ENCODE data around the gene CNTN1. TPM values are rescaled to one million over a fixed set of nuclear protein-coding genes. Genes with fewer than 3 reads are reported as not detected.

CNTN1 gene
- total and polyA plus RNA-seq, 9 of the 15 experiments (the other 6 are each of a cell fraction or from before 2014, with no cell fraction given): 0.16 TPM; not detected in 8

DNA sequence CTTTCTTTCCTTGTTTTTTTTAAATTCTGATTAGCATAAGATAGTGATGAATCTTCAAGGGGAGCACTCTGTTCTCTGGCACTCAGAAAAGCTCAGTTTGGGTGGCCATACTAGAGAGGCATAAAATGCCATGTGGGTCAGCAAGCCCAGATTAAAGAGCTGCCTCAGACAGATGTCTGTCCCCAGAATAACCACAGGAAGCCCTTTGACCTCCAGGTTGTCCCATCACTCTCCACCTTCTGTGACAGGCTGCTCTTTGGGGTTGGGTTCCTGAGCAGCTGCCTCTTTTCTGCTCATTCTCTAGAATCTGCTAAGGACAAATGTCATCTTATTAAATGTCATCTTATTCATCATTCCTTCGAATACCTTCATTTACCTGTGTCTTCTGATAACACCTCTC is 399.9 kb downstream of the CNTN1 start:
- no peak for ATAC-seq

More for the DNA sequence above, 399.9 kb downstream of the CNTN1 start:
- Histone ChIP-seq H3K9me3 (replicated peaks; ENCODE audit: control insufficient read depth, insufficient read depth, low read depth, low read length) (no peaks in the 10 kb centered on the region; the same call in 1 of the 2 replicates), H3K27ac (ENCODE audit: extremely low read depth, low read depth, low read length) (no peak overlapping the region), H3K9ac (ENCODE audit: insufficient read depth in 1 of 2, low read depth in 2 of 2, low read length in 2 of 2) (no peak overlapping the region), H3K27me3 (ENCODE audit: control insufficient read depth in 2 of 2, insufficient read depth in 2 of 2, low read length in 2 of 2) (no peaks in the 10 kb centered on the region), H3K79me2 (ENCODE audit: control insufficient read depth, insufficient read depth, low read length) (no peaks in the 10 kb centered on the region), H3K4me1 (replicated peaks in 1 of 2; ENCODE audit: control insufficient read depth in 2 of 2, insufficient read depth in 2 of 2, low read length in 2 of 2) (no peaks in the 10 kb centered on the region), H4K20me1 (replicated peaks; ENCODE audit: control insufficient read depth, insufficient read depth, low read length) (no peaks in the 10 kb centered on the region), H3K4me2 (ENCODE audit: insufficient read depth, low read length) (no peak overlapping the region), H3K36me3 (ENCODE audit: control insufficient read depth, insufficient read depth, low read length) (no peaks in the 10 kb centered on the region), H2AFZ (ENCODE audit: low read depth, low read length) (no peak overlapping the region), H3K4me3 (no peak overlapping the region), H3K9me1 (ENCODE audit: control insufficient read depth, insufficient read depth, low read length) (no peaks in the 10 kb centered on the region)
- TF ChIP-seq, protein P1, sequence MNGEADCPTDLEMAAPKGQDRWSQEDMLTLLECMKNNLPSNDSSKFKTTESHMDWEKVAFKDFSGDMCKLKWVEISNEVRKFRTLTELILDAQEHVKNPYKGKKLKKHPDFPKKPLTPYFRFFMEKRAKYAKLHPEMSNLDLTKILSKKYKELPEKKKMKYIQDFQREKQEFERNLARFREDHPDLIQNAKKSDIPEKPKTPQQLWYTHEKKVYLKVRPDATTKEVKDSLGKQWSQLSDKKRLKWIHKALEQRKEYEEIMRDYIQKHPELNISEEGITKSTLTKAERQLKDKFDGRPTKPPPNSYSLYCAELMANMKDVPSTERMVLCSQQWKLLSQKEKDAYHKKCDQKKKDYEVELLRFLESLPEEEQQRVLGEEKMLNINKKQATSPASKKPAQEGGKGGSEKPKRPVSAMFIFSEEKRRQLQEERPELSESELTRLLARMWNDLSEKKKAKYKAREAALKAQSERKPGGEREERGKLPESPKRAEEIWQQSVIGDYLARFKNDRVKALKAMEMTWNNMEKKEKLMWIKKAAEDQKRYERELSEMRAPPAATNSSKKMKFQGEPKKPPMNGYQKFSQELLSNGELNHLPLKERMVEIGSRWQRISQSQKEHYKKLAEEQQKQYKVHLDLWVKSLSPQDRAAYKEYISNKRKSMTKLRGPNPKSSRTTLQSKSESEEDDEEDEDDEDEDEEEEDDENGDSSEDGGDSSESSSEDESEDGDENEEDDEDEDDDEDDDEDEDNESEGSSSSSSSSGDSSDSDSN (IDR thresholded peaks at IDR 0.05; ENCODE audit: borderline replicate concordance in 1 of 2, low read depth in 2 of 2, low read length in 2 of 2): no peak
- TF ChIP-seq MYNN (IDR thresholded peaks at IDR 0.05): no peak
- TF ChIP-seq MYNN (CRISPR knock-in tag; IDR thresholded peaks at IDR 0.05): no peak
- TF ChIP-seq MITF (IDR thresholded peaks at IDR 0.05): no peak
- BruUV-seq (replicated peaks): no TSS peak
- intact Hi-C loops (cut with micrococcal nuclease): no loop called here
- no peak for FAIRE-seq
- WGBS (ENCODE audit: insufficient coverage, low coverage, missing lambda C conversion rate): 0% methylated on average over 1 of the region's 1 CpG
- in situ Hi-C loops (cut with MboI): no loop called here
- ChIA-PET CTCF (ENCODE audit: low intra/inter-chr PET ratio) (no interaction called here), POLR2A (no interaction called here)
- DNase-seq (ENCODE audit: extremely low read depth in 1 of 4, low spot score in 3 of 4): no peak
